HUES6 (cell line): ENCODE data around the gene GFOD2.
A peak's percentile ranks its signal among the peaks of the same experiment; 100 is the strongest.

ENCODE experiments used
- H3K27ac ChIP-seq: 2 replicates; pipeline ENCODE4 v1.7.0; 2013; ENCODE audit warnings: low read depth, mild to moderate bottlenecking, low read length, inconsistent platforms
- H3K27me3 ChIP-seq: 2 replicates; pipeline ENCODE4 v1.6.1; 2013; ENCODE audit warnings: low read length; ENCODE audit not compliant: control insufficient read depth, insufficient read depth
- H3K36me3 ChIP-seq: 2 replicates; pipeline ENCODE4 v1.6.1; 2013; ENCODE audit warnings: low read length; ENCODE audit not compliant: control insufficient read depth, insufficient read depth
- H3K4me1 ChIP-seq: 2 replicates; pipeline ENCODE4 v1.6.1; 2013; ENCODE audit warnings: low read length; ENCODE audit not compliant: control insufficient read depth, insufficient read depth
- H3K4me3 ChIP-seq: 2 replicates; pipeline ENCODE4 v1.5.1; 2013; ENCODE audit warnings: low read depth, low read length
- H3K9ac ChIP-seq: one replicate; pipeline ENCODE4 v1.6.1; 2013; ENCODE audit warnings: mild to moderate bottlenecking, low read length
- H3K9me3 ChIP-seq: 2 replicates; pipeline ENCODE4 v1.6.1; 2013; ENCODE audit warnings: low read depth, low read length; ENCODE audit not compliant: control insufficient read depth, insufficient read depth

The GFOD2 gene

GRCh38 chr16:67719048-67719777, at the start of gene GFOD2:
TSS of gene GFOD2 (minus strand) at chr16:67719316. CDS start at chr16:67685715, 33,601 bp downstream.
- Histone ChIP-seq H3K36me3 (0 out of 2 replicates have a peak, but pooled peaks cover 2% of the 10 kb centered on the region), H3K9me3 (no peaks in the 10 kb centered on the region), H3K27ac (peak within 1 kb of the TSS; percentile 11; the same call in 1 of the 2 replicates), H3K4me3 (peak within 1 kb of the TSS; percentile 75), H3K4me1 (peaks cover 14% of the 10 kb centered on the region), H3K9ac (peak within 1 kb of the TSS; percentile 68), H3K27me3 (no peaks in the 10 kb centered on the region)

- Histone ChIP-seq H3K4me3 (no peak overlapping the region), H3K36me3 (peaks cover 9% of the 10 kb centered on the region), H3K27ac (no peak overlapping the region)
These were observed 48.8 kb upstream of the GFOD2 start for GRCh38 chr16:67767953-67768352.

DNA sequence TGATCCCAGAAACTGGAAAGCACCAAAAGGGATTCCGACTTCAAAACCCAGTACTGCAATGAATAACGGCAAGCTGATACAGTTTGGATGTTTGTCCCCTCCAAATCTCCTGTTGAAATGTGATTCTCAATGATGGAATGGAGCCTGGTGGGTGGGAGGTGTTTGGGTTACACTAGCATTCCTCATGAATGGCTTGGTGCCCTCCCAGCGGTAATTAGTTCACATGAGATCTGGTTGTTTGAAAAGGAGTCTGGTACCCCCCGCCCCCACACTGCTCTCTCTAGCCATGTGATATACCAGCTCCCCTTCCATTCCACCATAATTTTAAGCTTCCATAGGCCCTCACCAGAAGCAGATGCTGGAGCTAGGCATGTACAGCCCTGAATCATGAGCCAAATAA, 47.2 kb upstream of the GFOD2 start:
- Histone ChIP-seq H3K4me3 (no peak overlapping the region), H3K27me3 (no peaks in the 10 kb centered on the region), H3K9me3 (no peaks in the 10 kb centered on the region), H3K4me1 (no peaks in the 10 kb centered on the region), H3K36me3 (peaks cover 13% of the 10 kb centered on the region), H3K9ac (no peak overlapping the region), H3K27ac (no peak overlapping the region)

More at GRCh38 chr16:67767953-67768352, 48.8 kb upstream of the GFOD2 start:
- H3K9me3 ChIP-seq: no peaks in the 10 kb centered on the region
- no peaks in the 10 kb centered on the region for H3K4me1 ChIP-seq
- H3K9ac ChIP-seq: no peak overlapping the region
- no peaks in the 10 kb centered on the region for H3K27me3 ChIP-seq

DNA sequence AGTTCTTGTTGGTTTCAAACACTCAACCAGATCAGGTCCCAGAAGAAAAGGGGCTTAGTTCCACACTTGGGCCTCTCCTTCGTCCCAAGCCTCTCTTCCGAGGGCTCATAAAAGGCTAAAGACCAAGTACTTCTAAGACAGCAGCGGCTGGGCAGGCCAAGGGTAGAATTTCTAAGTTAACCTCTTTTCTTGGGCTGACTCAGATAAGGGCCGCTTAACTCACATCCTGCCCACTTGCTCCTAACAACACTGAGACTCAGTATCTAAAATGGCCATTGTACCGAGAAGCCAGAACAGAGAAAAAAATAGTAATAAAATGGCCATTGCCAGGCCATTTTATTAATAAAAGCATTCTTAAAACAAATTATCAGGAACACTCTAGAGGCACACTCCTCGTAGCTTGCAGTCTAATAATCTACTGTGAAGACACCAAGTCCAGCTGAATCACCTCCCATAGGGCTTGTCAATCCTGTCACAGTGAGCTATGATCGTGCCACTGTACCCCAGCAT, 45.1 kb upstream of the GFOD2 start:
- H3K4me1 ChIP-seq: no peaks in the 10 kb centered on the region
- no peak overlapping the region for H3K9ac ChIP-seq

GRCh38 chr16:67763066-67763465, 44.0 kb upstream of the GFOD2 start:
- H3K9ac ChIP-seq: no peak overlapping the region
- H3K27ac ChIP-seq: no peak overlapping the region
- peaks cover 18% of the 10 kb centered on the region for H3K36me3 ChIP-seq
- no peak overlapping the region for H3K4me3 ChIP-seq
- H3K4me1 ChIP-seq: no peaks in the 10 kb centered on the region
- no peaks in the 10 kb centered on the region for H3K9me3 ChIP-seq
- H3K27me3 ChIP-seq: no peaks in the 10 kb centered on the region

More for the DNA sequence above, 45.1 kb upstream of the GFOD2 start:
- Histone ChIP-seq H3K27ac (no peak overlapping the region), H3K4me3 (no peak overlapping the region), H3K36me3 (peaks cover 16% of the 10 kb centered on the region), H3K27me3 (no peaks in the 10 kb centered on the region), H3K9me3 (no peaks in the 10 kb centered on the region)

DNA sequence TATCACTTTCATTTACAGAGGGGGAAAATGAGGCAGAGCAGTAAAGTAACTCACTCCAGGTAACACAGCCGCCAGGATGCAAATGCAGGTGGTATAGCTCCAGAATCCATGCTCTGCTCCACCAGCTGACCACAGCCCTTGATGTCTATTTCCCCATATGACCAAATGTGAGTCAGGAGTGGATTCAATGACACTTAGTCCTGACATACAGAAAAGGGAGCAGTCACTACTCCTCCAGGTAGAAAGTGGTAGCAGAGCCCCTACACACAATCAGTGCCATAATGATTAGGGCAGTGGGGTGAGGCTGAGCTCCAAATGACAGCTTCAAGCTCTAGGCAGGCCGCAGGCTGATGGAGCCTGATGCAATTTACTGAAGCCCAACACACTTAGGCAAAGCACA, 43.3 kb upstream of the GFOD2 start:
- Histone ChIP-seq H3K27me3 (no peaks in the 10 kb centered on the region), H3K4me1 (no peaks in the 10 kb centered on the region), H3K27ac (no peak overlapping the region), H3K4me3 (no peak overlapping the region), H3K9ac (no peak overlapping the region), H3K9me3 (no peaks in the 10 kb centered on the region), H3K36me3 (peaks cover 18% of the 10 kb centered on the region)

DNA sequence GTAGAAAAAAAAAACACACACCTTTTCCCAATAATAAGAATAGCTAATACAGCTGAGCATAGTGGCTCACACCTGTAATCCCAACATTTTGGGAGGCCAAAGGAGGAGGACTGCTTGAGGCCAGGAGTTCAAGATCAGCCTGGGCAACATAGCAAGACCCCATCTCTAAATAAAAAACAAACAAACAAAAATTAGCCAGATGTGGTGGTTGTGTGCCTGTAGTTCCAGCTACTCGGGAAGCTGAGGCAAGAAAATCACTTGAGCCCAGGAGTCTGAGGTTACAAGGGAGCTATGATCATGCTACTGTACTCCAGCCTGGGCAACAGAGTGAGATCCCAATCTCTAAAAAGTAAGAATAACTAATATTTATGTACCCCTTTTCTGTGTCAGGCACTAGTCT, 42.8 kb upstream of the GFOD2 start:
- Histone ChIP-seq H3K36me3 (peaks cover 15% of the 10 kb centered on the region), H3K9ac (no peak overlapping the region), H3K27me3 (no peaks in the 10 kb centered on the region), H3K4me3 (no peak overlapping the region), H3K27ac (no peak overlapping the region), H3K9me3 (no peaks in the 10 kb centered on the region), H3K4me1 (no peaks in the 10 kb centered on the region)

GRCh38 chr16:67760956-67761230, 41.8 kb upstream of the GFOD2 start:
- H3K4me1 ChIP-seq: no peaks in the 10 kb centered on the region
- H3K27ac ChIP-seq: no peak overlapping the region
- H3K4me3 ChIP-seq: no peak overlapping the region
- H3K9ac ChIP-seq: no peak overlapping the region
- H3K9me3 ChIP-seq: no peaks in the 10 kb centered on the region
- 0 out of 2 replicates have a peak, but pooled peaks cover 15% of the 10 kb centered on the region for H3K36me3 ChIP-seq
- H3K27me3 ChIP-seq: no peaks in the 10 kb centered on the region

- Histone ChIP-seq H3K4me1 (no peaks in the 10 kb centered on the region), H3K27me3 (no peaks in the 10 kb centered on the region), H3K36me3 (0 out of 2 replicates have a peak, but pooled peaks cover 16% of the 10 kb centered on the region), H3K4me3 (no peak overlapping the region), H3K9me3 (no peaks in the 10 kb centered on the region), H3K27ac (no peak overlapping the region), H3K9ac (no peak overlapping the region)
These were observed 41.3 kb upstream of the GFOD2 start for GRCh38 chr16:67760206-67760955.

GRCh38 chr16:67758966-67759365, 39.9 kb upstream of the GFOD2 start:
- no peaks in the 10 kb centered on the region for H3K9me3 ChIP-seq
- H3K4me3 ChIP-seq: no peak overlapping the region
- H3K27ac ChIP-seq: no peak overlapping the region
- no peaks in the 10 kb centered on the region for H3K27me3 ChIP-seq
- 0 out of 2 replicates have a peak, but pooled peaks cover 16% of the 10 kb centered on the region for H3K36me3 ChIP-seq
- H3K9ac ChIP-seq: no peak overlapping the region
- no peaks in the 10 kb centered on the region for H3K4me1 ChIP-seq

DNA sequence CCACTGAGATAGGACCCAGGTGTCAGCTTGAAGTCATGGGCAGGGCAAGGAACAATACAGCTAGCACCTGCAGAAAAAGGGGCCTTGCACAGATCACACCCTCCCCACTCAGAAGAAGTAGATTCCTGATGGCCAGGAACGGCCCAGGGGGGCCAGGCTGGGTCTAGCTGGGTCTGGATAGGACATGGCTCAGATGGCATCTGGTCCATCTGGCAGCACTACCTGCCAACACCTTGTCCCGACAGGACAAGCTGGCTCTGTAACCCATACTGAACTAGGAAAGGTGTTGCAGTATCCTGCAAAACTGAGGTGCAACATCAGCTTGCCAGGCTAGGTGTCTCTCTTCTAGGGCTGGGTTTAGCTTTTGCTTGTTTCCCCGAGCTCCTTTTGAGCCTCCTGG, 38.9 kb upstream of the GFOD2 start:
- Histone ChIP-seq H3K4me1 (no peaks in the 10 kb centered on the region), H3K27me3 (no peaks in the 10 kb centered on the region), H3K9ac (no peak overlapping the region), H3K9me3 (no peaks in the 10 kb centered on the region), H3K36me3 (0 out of 2 replicates have a peak, but pooled peaks cover 16% of the 10 kb centered on the region), H3K4me3 (no peak overlapping the region), H3K27ac (no peak overlapping the region)
